Liver (tissue), 9 donors: Measurements from ENCODE around the gene LDAH. TPM values are rescaled to one million over a fixed set of nuclear protein-coding genes. Genes with fewer than 3 reads are reported as not detected.

Source experiments
- DNase-seq: peaks from one replicate; pipeline ENCODE4 v3.0.0-alpha.2; 2017; ENCODE audit warnings: low spot score
- H3K27ac ChIP-seq, 2 donors: one replicate each; pipeline ENCODE4 v1.7.0; 2013; ENCODE audit warnings: inconsistent platforms in 2 of 2, low read length in 2 of 2, control low read depth in 1 of 2, low read depth in 1 of 2, mild to moderate bottlenecking in 1 of 2
- H3K27me3 ChIP-seq, 4 donors: one replicate each; pipeline versions ENCODE4 v1.6.1 to v1.7.0; 2013; ENCODE audit warnings: low read length in 3 of 4, inconsistent platforms in 1 of 4, mild to moderate bottlenecking in 1 of 4, moderate library complexity in 1 of 4; ENCODE audit not compliant: control insufficient read depth in 4 of 4, insufficient read depth in 4 of 4
- H3K36me3 ChIP-seq, 4 donors: one replicate each; pipeline versions ENCODE4 v1.6.1 to v1.7.0; 2013; ENCODE audit warnings: low read length in 3 of 4, mild to moderate bottlenecking in 3 of 4, low read depth in 1 of 4, moderate library complexity in 1 of 4; ENCODE audit not compliant: control insufficient read depth in 4 of 4, insufficient read depth in 3 of 4
- H3K4me1 ChIP-seq, 4 donors: one replicate each; pipeline versions ENCODE4 v1.6.1 to v1.7.0; 2013; ENCODE audit warnings: low read length in 3 of 4, mild to moderate bottlenecking in 3 of 4, moderate library complexity in 1 of 4; ENCODE audit not compliant: control insufficient read depth in 4 of 4, insufficient read depth in 4 of 4
- H3K4me3 ChIP-seq, 3 donors: one replicate each; pipeline versions ENCODE4 v1.6.1 to v1.7.0; 2013; ENCODE audit warnings: low read length in 3 of 3, control low read depth in 1 of 3, low read depth in 1 of 3, mild to moderate bottlenecking in 1 of 3
- H3K9ac ChIP-seq, 2 donors: one replicate each; pipeline ENCODE4 v1.7.0; 2013; ENCODE audit warnings: low read length in 2 of 2, mild to moderate bottlenecking in 2 of 2, moderate library complexity in 2 of 2, control low read depth in 1 of 2, low read depth in 1 of 2
- H3K9me3 ChIP-seq, 4 donors: one replicate each; pipeline versions ENCODE4 v1.6.1 to v1.7.0; 2013; ENCODE audit warnings: low read length in 3 of 4; ENCODE audit not compliant: control insufficient read depth in 4 of 4
- EGR1 ChIP-seq, 2 donors: IDR thresholded peaks; 2 replicates each; pipeline ENCODE4 v1.6.1; 2016 to 2018; ENCODE audit warnings: antibody characterized with exemption in 2 of 2, low read depth in 2 of 2
- FOXA1 ChIP-seq: IDR thresholded peaks from 2 replicates; pipeline ENCODE4 v1.6.1; 2016; ENCODE audit warnings: antibody characterized with exemption
- FOXA2 ChIP-seq: IDR thresholded peaks from 2 replicates; pipeline ENCODE4 v1.6.1; 2016; ENCODE audit warnings: antibody characterized with exemption
- GABPA ChIP-seq, 2 donors: IDR thresholded peaks in 1 of 2; conservative IDR thresholded peaks in 1 of 2; 2 replicates each; pipeline ENCODE4 v1.6.1; 2016; ENCODE audit warnings: antibody characterized with exemption in 2 of 2, mild to moderate bottlenecking in 1 of 2, moderate library complexity in 1 of 2
- HNF4A ChIP-seq, 2 donors: conservative IDR thresholded peaks; 2 replicates each; pipeline ENCODE4 v1.6.1; 2016; ENCODE audit warnings: antibody characterized with exemption in 2 of 2, mild to moderate bottlenecking in 2 of 2
- HNF4G ChIP-seq: IDR thresholded peaks from 2 replicates; pipeline ENCODE4 v1.6.1; 2016; ENCODE audit warnings: antibody characterized with exemption
- JUND ChIP-seq, 2 donors: IDR thresholded peaks; 2 replicates each; pipeline ENCODE4 v1.6.1; 2016; ENCODE audit warnings: antibody characterized with exemption in 2 of 2
- NR2F2 ChIP-seq: IDR thresholded peaks from 2 replicates; pipeline ENCODE4 v1.6.1; 2016; ENCODE audit warnings: antibody characterized with exemption
- RAD21 ChIP-seq, 2 donors: IDR thresholded peaks; 2 replicates each; pipeline ENCODE4 v1.6.1; 2016; ENCODE audit warnings: antibody characterized with exemption in 2 of 2, mild to moderate bottlenecking in 2 of 2
- RXRA ChIP-seq, 2 donors: IDR thresholded peaks; 2 replicates each; pipeline ENCODE4 v1.6.1; 2017 to 2018; ENCODE audit warnings: antibody characterized with exemption in 2 of 2, mild to moderate bottlenecking in 1 of 2
- SP1 ChIP-seq: IDR thresholded peaks from 2 replicates; pipeline ENCODE4 v1.6.1; 2018; ENCODE audit warnings: antibody characterized with exemption, mild to moderate bottlenecking
- TAF1 ChIP-seq: conservative IDR thresholded peaks from 2 replicates; pipeline ENCODE4 v1.6.1; 2016; ENCODE audit warnings: antibody characterized with exemption, mild to moderate bottlenecking
- YY1 ChIP-seq: IDR thresholded peaks from 2 replicates; pipeline ENCODE4 v1.6.1; 2016; ENCODE audit warnings: antibody characterized with exemption, mild to moderate bottlenecking
- WGBS: extraction: QIAGEN DNeasy Blood & Tissue Kit; methylation state at CpG from one replicate; pipeline ENCODE4 v1.1.7; 2013; 5-methylcytosine and 5-hydroxymethylcytosine counted together
- polyA plus RNA-seq, 2 donors: library from polyadenylated mRNA; stranded (reverse) in 1 of 2; unstranded in 1 of 2; fragments of 200-250 nt in 1 of 2; fragments of >200 nt in 1 of 2; fragmentation: Nextera tagmentation in 1 of 2; extraction: Ambion mirVana in 1 of 2; gene quantifications; one replicate each; pipeline versions ENCODE4 v1.2.1 to v1.2.3, GENCODE V29; 2013 to 2015
- total RNA-seq, 2 donors: library from RNA; depleted of rRNA; stranded (reverse); fragments of >200 nt; gene quantifications; one replicate each; pipeline ENCODE4 v1.2.3, GENCODE V29; 2014
- TF ChIP-seq, protein P1 (sequence below): IDR thresholded peaks from 2 replicates; pipeline ENCODE4 v1.6.1; 2016; ENCODE audit warnings: antibody characterized with exemption
- TF ChIP-seq, protein P2 (sequence below): IDR thresholded peaks from 2 replicates; pipeline ENCODE4 v1.6.1; 2016; ENCODE audit warnings: antibody characterized with exemption
- TF ChIP-seq, protein P3 (sequence below): fragments of 150-350 bp; IDR thresholded peaks from 2 replicates; pipeline ENCODE4 v1.5.1; 2017; ENCODE audit warnings: improper control_type of control experiment, low read depth, low read length; ENCODE audit not compliant: missing input control
- TF ChIP-seq, protein P4 (sequence below): IDR thresholded peaks from 2 replicates; pipeline ENCODE4 v1.6.1; 2016; ENCODE audit warnings: antibody characterized with exemption
- donor health status: healthy.
- donor health status: healthy.
- donor health status: healthy.
- donor health status: healthy.
- donor health status: healthy.

LDAH gene
- total and polyA plus RNA-seq, 4 donors, result 5.8 to 17.7 (median 9.7) TPM

DNA sequence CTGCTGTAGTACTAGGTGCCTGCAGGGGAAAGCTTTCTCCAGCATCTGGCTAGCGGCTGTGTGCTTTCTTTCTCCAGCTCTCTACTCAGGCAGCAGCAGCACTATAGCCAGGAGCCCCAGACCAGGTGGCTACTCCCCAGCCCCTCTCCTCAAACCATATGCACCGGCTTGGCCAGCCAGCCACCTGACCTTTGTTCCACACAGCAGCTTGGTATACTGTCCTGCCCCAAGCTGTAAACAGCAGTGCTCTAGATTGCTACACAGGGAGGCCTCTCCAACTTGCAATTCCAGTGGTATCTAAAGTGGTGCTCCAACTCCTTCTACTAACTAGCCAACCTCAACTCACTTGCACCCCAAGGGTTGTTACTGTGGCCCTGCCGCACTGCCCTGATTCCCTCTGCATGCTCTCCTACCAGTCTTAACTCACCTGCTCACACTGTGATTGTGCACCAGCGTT lies 19.6 kb downstream of the LDAH start:
- H3K36me3 ChIP-seq, result no peaks in the 10 kb centered on the region
- no peak overlapping the region for H3K9ac ChIP-seq
- H3K9me3 ChIP-seq, result no peaks in the 10 kb centered on the region
- H3K4me1 ChIP-seq, result peaks cover 0 to 8% (median 4%) of the 10 kb centered on the region in 4 donors
- TF ChIP-seq EGR1 (IDR thresholded peaks at IDR 0.05; ENCODE audit: low read depth in 2 of 2) (no peak), NR2F2 (no peak), FOXA2 (no peak), HNF4G (no peak), RXRA (IDR thresholded peaks at IDR 0.05) (peak in 1 of 2 donors; percentile 18), JUND (IDR thresholded peaks at IDR 0.05) (no peak), RAD21 (IDR thresholded peaks at IDR 0.05) (no peak), YY1 (no peak), HNF4A (conservative IDR thresholded peaks at IDR 0.05) (peak in 1 of 2 donors; percentile 19), SP1 (peak; percentile 30), TAF1 (no peak), GABPA (IDR thresholded peaks at IDR 0.05 in 1 of 2, conservative IDR thresholded peaks at IDR 0.05 in 1 of 2) (no peak), FOXA1 (no peak)
- TF ChIP-seq, protein P1, sequence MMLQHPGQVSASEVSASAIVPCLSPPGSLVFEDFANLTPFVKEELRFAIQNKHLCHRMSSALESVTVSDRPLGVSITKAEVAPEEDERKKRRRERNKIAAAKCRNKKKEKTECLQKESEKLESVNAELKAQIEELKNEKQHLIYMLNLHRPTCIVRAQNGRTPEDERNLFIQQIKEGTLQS, result no peak
- TF ChIP-seq, protein P2, sequence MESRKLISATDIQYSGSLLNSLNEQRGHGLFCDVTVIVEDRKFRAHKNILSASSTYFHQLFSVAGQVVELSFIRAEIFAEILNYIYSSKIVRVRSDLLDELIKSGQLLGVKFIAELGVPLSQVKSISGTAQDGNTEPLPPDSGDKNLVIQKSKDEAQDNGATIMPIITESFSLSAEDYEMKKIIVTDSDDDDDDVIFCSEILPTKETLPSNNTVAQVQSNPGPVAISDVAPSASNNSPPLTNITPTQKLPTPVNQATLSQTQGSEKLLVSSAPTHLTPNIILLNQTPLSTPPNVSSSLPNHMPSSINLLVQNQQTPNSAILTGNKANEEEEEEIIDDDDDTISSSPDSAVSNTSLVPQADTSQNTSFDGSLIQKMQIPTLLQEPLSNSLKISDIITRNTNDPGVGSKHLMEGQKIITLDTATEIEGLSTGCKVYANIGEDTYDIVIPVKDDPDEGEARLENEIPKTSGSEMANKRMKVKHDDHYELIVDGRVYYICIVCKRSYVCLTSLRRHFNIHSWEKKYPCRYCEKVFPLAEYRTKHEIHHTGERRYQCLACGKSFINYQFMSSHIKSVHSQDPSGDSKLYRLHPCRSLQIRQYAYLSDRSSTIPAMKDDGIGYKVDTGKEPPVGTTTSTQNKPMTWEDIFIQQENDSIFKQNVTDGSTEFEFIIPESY, result no peak
- TF ChIP-seq, protein P3, sequence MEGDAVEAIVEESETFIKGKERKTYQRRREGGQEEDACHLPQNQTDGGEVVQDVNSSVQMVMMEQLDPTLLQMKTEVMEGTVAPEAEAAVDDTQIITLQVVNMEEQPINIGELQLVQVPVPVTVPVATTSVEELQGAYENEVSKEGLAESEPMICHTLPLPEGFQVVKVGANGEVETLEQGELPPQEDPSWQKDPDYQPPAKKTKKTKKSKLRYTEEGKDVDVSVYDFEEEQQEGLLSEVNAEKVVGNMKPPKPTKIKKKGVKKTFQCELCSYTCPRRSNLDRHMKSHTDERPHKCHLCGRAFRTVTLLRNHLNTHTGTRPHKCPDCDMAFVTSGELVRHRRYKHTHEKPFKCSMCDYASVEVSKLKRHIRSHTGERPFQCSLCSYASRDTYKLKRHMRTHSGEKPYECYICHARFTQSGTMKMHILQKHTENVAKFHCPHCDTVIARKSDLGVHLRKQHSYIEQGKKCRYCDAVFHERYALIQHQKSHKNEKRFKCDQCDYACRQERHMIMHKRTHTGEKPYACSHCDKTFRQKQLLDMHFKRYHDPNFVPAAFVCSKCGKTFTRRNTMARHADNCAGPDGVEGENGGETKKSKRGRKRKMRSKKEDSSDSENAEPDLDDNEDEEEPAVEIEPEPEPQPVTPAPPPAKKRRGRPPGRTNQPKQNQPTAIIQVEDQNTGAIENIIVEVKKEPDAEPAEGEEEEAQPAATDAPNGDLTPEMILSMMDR, result no peak
- TF ChIP-seq, protein P4, sequence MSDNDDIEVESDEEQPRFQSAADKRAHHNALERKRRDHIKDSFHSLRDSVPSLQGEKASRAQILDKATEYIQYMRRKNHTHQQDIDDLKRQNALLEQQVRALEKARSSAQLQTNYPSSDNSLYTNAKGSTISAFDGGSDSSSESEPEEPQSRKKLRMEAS, result no peak
- H3K4me3 ChIP-seq, result no peak overlapping the region
- no peaks in the 10 kb centered on the region for H3K27me3 ChIP-seq
- no peak overlapping the region for H3K27ac ChIP-seq
- 78% methylated on average over 4 of the region's 4 CpGs for WGBS
- no peak for DNase-seq

DNA sequence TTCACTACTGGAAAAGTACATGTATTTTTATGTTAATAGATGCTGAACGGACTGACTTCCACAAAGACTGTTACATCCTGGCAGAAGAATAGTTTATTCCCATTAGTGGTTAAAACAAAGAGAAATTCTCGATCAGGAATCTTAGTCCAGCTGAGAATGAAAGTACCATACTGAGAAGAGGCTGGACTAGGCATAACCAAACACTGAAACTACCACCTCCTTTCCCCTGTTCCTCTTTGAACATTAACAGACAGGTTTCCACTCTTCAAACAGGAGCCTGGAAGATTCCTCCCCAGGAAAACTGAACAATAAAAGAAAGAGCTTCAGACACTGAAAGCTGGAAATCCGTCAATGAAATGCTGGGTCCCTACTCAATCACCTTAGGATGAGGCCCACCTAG lies 25.8 kb downstream of the LDAH start:
- TF ChIP-seq EGR1 (IDR thresholded peaks at IDR 0.05; ENCODE audit: low read depth in 2 of 2), result no peak
- Histone ChIP-seq H3K27me3 (no peaks in the 10 kb centered on the region), H3K4me3 (no peak overlapping the region), H3K9ac (no peak overlapping the region), H3K36me3 (no peaks in the 10 kb centered on the region), H3K27ac (peak overlapping the region in 1 of 2 donors; percentile 54), H3K4me1 (peaks cover 0 to 16% (median 10%) of the 10 kb centered on the region in 4 donors), H3K9me3 (no peaks in the 10 kb centered on the region)
- 80% methylated on average over 3 of the region's 3 CpGs for WGBS
- DNase-seq, result no peak
